SKM-1 (cell line): Measurements from ENCODE around the gene PKHD1.
"Not testable (repeated sequence)": the region's sequence is repeated elsewhere in the genome, so short reads cannot be mapped to it uniquely, and the experiment has no call there.

Source experiments
- DNase-seq: peaks from one replicate; lab custom pipeline; 2025; ENCODE audit not compliant: unreplicated experiment; lab: John Stamatoyannopoulos, UW

The PKHD1 gene

DNA sequence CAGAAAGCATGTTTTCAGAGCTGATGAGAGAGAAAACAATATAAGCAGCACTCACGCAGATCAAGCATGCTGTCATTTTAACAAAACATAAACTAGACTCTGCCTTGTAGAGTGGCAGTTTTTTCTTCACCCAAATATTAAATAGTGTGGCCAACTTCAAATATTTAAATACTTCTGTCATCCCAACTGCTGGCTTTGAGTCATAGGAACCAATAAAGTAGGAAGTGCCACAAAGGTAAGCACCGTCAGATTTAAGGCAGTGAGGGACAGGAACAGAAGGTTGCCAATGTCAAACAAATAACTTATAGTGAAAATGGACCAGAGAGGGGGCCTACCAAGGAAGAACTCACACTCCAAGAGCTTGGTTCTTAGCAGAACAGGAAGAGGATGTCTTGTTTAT, 222.2 kb downstream of the PKHD1 start:
- DNase-seq, result no peak

DNA sequence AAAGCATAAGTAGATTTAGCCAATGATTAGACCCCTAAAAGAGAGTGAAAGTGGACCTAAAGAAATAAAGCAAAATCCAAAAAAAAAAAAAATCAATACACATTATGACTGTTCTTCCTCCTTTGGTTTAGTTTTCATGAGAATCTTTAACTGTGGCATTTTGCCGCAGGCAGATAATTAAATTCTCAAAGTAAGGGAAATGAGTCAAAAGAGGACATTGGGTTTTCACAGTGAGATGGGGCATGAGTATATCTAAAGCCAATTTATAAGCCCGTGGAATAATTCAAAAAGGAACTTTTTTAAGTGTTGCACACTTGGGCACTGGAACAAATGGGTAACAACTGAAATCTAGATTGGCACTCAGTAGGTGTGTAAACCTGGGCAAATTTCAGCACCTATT, 230.3 kb downstream of the PKHD1 start:
- no peak for DNase-seq

DNA sequence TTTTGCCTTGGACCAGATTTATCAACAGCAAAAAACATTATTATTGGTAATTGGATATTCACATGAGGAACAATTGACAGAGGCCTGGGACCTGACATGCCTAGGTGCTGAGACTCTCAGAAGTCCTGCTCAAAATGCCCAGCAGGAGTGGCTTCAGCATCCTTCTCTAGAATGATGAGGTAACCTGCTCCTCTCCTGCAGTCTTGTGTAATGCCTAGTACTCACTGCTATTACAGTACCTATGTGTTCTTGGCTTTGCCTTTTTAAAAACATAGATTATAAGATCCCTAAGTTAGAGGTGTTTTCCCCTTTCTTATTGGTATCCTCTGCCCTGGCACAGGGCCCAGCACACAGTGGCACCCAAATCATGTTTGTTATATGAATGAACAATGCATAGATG, 230.9 kb downstream of the PKHD1 start:
- no peak for DNase-seq

DNA sequence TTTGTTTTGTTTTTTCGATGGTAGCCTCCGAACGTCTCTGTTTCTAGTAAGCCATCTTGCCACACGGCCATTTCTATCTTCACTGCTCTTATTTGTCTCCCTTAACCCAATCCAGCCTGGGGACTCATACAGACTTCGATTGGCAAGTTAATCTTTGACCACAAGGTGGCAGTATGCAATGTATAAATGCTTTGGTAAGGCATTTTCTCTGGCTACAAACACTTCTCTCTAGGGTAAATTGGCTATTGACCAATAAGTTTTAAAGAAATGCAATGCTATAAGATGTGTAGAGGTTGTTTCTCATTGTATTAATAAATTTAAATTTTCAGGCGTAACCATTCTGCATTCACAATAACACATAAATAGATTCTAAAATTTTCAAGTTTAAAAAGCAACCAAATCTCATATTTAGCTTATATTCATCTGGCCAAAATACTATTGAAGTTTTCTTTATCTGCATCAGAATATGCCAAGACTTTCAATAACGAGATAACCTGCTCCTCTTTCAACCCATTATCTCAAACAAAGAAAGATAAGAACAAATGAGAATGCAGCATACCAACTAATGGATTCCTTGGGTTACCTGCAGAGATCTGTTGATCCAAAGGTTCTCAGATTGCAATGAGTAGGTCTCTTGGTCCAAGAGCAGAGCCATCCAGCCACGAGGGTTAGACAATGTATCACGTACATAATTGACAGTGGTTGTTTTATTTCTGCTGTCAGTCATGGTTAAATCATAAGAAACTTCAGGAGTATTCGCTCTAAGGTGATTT, 231.9 kb downstream of the PKHD1 start:
- peak; percentile 46 for DNase-seq

DNA sequence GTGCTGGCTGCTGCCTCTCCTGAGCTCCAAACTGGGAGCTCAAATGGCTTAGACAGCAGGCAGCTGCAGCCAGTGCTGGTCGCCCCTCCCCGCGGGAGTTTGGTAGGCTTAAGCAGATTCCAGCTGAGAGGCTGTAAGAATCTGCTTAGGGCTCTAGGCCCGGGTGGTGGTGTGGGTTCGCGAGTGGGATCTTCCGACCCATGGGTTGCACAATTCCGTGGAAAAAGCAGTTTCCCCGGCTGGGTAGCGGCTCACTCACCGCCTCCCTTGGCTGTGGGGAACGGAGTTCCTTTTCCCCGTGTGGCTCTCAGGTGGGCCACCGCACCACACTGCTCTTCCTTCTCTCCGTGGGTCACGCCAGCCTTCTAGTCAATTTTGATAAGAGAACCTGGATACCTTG, 232.5 kb downstream of the PKHD1 start:
- DNase-seq, result no peak

DNA sequence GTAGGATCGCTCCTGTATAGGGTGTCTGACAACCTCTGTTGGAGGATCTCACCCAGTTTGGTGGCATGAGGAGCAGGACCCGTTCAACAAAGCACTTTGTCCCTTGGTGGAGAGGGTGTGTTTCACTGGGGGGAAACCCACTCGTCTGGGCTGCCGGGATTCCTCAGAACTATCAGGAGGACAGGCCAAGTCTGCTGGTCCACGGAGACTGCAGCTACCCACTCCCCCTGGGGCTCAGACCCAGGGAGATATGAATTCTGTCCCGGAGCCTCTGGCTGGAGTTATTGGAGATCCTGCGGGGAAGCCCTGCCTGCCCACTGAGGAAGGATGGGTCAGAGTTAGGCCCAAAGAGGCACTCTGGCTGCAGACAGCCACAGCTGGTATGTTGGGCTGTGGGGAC, 233.1 kb downstream of the PKHD1 start:
- DNase-seq, result no peak

DNA sequence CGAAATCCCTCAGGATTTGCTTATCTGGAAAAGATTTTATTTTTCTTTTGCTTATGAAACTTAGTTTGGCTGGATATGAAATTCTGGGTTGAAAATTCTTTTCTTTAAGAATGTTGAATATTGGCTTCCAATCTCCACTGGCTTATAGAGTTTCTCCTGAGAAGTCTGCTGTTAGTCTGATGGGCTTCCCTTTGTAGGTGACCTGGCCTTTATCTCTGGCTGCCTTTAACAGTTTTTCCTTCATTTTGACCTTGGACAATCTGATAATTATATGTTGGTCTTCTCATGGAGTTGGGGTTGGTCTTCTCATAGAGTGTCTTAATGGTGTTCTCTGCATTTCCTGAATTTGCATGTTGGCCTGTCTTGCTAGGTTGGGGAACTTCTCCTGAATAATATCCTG, 234.3 kb downstream of the PKHD1 start:
- not testable (repeated sequence) for DNase-seq

DNA sequence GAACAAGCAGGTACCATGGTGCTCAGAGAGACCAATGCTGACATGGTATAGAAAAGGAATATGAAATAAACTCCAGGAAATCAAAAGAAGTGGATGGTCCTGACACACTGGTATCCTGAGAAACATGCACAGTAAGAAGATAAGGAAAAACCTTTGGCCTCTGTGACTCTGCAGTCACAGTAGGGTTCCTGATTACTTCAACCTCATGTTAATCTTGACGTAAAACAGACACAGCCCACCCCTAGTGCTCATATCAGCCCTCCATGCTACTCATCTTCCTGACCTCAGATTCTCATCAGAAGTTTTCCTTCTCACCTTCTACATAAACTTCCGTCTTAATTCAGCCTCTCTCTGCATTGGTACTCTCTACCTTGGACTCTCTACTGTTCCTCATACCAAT, 240.9 kb downstream of the PKHD1 start:
- no peak for DNase-seq

DNA sequence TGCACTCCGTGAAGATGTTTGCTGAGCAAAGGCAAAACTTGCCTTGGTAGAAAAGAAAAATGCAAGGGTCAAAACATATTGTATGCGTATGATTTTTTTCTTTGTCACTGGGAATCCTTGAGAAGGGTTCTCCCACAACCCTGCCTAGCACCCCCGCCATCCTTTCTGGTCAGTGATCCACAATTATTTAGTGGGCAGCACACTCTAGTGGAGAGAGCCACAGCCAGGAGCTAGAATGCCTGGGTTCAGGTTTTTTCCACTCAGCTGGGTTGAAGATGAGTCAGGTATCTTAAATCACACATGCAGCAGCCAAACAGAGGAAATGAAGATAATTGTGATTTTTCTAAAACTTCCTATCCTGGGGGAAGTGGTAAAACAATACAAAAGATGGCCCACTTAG, 243.1 kb downstream of the PKHD1 start:
- no peak for DNase-seq

DNA sequence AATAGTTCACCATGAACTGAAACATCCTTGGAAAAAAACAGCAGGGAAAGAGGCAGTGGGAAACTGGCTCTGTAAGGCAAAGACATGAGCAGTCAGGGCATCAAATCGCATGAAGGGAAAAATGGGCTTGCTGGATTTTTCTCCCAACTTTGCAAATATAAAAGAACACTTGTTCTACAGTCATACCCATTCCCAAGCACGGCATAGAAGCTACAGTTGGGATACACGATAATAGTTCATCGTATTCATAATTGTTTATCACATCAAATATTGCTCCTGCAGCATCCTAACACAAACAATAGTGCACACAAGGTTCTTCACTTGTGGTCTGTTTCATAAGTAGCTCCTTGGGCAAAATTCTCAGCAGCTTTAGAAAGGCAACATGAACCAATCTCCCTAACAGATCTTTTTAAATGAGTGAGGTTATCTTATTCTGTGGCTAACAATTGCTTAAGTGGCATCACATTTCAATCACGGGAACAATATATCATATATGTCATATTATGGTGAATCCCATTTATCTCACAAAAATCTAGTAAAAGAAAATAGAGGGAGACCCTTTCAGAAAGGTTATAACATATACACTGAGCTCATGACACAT, 243.9 kb downstream of the PKHD1 start:
- no peak for DNase-seq

DNA sequence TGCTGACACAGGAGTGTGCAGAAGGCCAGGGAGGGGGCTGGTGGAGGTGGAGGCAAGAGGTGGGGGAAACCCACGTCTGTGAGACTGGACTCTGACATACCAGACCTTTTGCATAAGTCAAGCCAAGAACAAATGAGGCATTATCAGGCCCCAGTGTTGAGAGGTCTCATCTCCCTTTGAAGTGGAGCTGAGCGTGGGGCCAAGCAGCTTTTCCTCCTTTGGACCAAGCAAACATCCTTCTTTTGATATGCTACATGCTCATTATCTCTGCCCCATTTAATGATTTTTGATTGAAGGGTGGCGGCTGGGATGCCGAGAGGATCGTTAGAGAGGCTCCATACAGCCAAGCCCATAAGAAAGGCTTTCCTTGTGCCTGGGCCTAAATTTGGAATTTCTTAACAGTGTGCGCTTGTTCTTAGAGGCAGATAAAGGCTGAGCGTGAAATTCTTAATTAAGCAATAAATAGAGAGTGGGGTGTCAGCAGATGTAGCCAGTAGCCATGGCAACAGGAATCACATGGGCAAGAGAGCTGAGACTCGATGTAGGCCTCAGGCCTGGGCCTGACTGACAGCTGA, 244.5 kb downstream of the PKHD1 start:
- no peak for DNase-seq

DNA sequence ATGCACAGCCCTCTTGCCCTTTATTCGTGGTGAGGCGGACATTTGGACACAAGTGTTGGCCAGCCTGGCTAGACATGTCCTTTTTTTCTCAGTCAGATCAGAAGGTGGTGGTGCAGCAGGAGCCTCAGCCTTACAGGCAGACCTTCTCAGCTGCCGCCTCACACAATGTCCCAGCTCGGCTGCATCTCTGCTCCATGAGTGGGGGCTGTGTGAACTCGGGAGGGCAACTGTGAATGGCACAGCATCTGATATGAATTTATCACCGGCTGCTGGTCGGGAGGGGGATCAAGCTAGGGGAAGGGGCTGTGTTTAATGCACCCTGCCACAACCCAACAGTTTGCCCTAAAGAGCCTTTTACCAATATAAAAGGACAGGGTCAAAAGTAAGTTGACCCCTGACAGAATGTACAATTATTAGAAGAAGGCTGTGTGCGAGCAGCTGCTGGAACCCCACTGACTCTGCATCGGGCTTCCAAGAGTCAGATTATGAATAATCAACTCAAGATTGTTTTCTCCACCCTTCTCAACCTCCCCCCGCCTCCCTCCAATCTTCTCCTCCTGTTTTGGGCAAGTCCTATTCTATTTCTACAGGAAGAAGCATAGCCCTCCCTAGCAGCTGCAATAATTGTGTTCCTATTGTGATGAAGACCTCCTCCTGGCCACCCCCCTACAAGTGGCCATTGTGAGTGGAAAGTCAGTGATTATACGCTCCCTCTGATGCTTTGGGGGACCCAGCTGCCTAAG, 245.2 kb downstream of the PKHD1 start:
- no peak for DNase-seq

DNA sequence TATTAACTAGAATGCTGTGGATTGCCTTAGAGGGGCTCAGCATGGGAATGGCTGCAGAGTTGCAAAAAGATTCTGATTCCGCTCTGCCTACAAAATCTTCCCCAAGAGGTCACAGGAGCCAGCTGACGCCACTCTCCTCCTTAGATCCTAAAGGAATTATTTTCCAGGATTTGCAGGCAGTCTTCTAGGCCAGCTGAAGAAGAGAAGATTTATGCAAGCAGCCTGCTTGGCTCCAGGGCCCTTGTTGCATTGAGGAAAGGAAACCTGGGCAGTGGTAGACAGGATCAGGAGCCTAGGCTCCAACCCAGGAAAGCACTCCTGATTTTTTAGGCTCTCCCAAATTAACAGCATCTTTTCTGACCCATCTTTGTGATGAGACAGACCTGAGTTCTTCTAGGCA, 245.8 kb downstream of the PKHD1 start:
- DNase-seq, result no peak

DNA sequence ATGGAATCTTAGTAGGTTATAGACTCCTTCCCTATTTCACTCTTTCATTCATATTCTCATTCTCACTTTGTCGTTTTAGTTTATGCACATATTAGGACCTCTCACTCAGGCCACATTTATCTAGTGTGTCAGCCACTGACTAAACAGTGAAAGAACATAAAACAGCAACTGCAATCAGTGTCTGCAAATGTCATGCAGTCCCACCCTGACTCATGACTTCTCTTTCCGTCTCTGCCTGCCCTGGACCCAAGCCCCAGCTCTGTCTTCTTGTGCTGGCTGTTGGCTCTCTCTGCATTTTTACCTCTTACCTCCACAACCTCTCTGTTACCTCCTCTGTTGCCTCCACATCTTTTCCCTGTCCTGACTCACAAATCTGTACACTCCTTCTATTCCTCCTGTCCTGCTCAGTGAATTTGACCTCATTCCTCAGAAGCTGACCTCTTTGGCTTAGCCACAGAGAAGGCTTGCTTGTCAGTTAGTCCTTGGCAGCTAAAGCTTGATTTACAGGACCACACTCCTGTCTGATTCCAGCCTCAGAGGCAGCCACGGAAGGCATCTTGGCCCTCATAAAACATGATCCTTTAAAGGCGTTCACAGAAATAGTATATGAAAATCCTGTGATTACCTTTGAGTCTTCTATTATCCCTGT, 247.6 kb downstream of the PKHD1 start:
- DNase-seq, result no peak

DNA sequence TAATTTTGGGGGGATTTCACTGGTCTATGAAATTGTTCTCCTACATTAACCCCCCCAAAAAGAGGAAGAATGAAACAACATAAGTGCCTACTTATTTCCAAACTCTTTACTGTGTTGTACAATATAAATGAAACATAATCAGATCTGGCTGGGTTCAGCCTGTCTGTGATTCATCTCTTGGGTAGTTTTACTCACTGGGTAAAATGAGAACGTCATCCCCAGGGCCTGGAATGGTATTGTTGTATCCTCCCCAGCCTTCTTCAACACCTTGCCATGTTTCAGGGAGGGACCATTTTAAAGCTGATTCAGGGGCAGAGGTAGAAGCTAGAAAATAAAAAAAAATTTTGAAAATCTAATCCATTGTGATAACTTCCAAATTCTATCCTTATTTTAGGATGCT, 256.7 kb downstream of the PKHD1 start:
- no peak for DNase-seq

DNA sequence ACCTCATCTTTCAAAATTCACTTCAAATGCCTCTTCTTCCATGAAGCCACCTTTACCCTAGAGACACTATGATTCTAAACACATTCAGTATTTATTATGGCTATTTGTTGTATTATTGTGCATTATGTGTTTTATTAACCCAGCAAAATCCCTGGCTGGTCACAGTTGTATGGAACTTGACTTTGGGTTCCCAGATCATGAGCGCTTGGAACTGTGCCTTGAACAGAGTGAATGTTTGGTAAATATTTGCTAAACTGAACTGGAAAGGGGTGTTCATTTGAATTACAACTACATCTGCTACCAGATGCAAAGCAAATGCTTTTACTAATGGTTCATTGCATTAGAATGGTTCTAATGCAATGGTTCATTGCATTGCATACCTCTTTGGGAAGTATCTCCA, 259.8 kb downstream of the PKHD1 start:
- no peak for DNase-seq

DNA sequence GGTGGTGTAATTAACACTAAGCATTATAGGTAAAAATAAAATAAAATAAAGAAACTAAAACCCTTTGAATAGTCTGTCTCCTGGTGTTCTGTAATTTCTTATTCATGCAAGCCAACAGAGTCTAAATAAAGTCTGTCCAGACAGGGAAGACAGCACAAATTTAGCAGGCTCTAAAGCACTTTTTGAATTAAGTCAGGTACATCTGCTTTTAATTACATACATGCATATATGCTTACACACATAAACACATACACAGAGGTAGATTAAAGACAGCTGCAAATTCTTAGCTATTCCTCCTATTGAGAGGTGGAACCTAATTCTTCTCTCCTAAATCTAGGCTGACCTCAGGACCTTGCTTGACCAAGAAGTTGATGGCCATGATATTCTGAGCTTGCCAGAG, 262.5 kb downstream of the PKHD1 start:
- DNase-seq, result no peak

DNA sequence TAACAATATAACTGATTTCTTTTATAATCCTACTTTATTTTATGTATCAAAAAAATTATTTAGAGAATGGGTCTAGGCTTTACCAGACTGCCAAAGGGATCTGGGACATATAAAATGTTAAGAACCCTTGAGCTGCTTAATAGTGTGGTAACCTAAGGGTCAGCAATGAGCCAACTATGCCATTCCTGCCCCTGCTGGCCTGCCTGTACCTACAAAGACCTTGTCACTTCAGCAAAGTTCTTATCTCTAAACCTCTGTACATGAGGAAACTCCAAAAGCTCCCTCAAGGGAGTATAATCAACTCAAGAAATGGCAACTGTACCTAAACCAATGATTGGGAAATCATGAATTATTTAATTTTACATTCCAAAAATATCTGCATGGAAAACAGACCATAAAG, 266.9 kb downstream of the PKHD1 start:
- DNase-seq, result no peak

DNA sequence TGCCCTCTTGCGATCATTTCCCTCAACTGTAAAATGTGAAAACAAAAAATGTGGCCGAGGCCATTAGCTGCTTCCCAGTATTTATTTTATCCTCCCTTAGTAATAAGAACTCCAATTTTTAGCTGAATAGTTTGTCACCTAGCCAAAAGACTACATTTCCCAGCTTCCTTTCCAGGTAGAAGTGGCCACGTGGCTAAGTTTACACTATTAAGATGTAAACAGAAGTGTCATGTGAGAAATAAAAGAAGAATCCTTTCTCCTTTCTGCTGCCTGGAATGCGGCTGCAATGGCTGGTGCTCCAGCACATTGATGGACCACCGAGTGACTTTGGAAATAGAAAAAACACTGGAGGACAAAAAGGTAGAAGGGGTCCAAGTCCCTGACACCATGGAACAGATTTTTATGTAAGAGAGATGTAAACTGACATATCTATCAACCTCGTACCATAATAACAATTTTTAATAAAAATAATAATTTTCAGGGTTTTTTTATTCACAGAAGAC, 268.8 kb downstream of the PKHD1 start:
- DNase-seq, result no peak

DNA sequence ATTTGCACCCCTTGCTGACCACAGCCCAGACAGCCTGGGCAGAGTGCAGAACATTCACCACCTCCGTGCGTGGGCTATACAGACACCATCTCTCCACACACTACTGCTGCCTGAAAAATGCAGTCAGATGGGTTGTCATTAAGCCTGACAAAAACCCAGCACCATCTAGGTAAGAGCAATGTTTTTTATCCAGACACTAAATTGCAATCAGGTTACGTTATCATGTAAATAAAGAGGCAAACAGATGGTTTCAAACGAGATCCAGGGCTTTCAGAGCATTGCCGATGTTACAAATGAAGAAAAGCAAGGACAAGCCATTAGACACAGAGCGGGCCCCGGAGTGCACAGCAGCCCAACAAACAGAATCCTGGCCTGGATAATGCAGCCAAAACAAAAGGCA, 269.6 kb downstream of the PKHD1 start:
- DNase-seq, result no peak

DNA sequence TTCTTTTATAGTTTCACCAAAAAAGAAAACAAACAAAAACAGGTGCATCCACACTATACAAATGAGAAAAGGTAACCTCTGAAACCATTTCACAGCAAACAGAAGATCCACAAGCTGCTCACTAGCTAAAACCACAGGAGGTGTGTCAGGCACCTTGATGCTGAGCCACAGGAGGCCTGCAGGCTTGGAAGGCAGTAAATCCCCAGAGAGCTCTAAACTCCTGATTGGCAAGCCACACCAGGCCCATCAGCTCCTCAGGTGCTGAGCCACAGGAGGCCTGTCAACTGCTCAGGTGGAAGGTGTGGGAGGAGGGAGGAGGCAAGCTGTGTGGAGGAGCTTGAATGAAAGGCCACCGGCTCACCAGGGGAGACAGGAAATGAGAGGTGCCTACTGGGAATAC, 273.0 kb downstream of the PKHD1 start:
- DNase-seq, result no peak
